ENCODE data around the gene HOXD11.

DNA sequence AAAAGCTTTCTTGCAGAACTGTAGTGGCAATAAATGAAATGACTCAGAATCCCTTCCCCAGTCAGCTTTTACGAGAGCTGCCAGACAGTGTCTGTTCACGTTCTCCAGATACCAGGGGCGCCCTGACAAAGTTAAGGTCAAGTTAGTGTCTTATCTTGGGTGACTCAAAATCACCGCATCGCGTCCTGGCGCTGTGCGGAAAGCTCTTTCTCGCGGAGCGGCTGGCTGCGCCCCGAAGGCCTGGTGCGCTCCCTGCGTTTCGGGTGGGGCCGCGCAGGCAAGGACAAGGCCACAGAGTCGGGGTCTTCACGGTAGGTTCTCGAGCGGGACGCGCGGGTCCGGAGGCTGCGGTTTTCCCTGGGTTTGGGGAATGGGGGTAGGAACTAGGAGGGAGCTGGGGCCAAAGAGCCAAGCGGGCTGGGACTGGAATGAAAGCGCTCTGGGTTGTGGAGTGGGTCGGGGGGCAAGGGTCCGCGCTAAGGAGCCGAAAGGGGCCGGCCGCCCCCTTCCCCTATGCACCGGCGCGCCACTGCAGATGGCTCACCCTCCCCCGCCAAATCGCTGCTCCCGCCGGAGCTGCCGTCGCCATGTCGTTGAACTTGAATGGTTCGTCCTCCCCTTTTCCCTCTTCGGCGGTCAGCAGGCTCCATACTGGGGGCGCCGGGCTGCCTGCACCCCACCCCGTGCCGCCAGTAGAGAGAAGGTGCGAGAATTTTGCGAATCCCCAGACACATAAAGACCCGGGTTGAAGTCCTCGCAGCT, 2.6 kb upstream of the HOXD11 start:
- TF ChIP-seq TAF1 (IDR thresholded peaks at IDR 0.05; ENCODE audit: borderline replicate concordance, low read depth, low read length) (no peak), POLR2AphosphoS5 (IDR thresholded peaks at IDR 0.05; ENCODE audit: low read depth, low read length) (no peak)

Data from GM12892 (cell line).